ENCODE data around the gene SLC48A1.
A peak's percentile ranks its signal among the peaks of the same experiment; 100 is the strongest.
"Not testable (repeated sequence)": the region's sequence is repeated elsewhere in the genome, so short reads cannot be mapped to it uniquely, and the experiment has no call there.

SLC48A1 gene

DNA sequence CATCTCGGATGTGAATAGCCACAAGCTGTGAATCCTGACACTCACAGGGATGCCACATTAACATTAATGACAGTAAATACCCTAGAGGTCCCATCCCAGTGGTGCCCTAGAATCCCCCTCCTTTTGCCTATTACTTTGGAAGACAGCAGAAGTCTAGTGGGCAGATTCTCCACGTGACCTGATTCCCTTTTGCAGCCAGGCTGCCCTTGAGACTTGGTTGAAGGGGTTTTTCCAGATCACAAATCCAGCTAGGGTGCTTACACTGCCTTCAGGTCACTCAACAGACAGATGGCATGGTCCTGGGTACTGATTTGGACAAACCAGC lies 38.0 kb downstream of the SLC48A1 start:
- DNase-seq (ENCODE audit: low read depth in 2 of 2) = no peak

DNA sequence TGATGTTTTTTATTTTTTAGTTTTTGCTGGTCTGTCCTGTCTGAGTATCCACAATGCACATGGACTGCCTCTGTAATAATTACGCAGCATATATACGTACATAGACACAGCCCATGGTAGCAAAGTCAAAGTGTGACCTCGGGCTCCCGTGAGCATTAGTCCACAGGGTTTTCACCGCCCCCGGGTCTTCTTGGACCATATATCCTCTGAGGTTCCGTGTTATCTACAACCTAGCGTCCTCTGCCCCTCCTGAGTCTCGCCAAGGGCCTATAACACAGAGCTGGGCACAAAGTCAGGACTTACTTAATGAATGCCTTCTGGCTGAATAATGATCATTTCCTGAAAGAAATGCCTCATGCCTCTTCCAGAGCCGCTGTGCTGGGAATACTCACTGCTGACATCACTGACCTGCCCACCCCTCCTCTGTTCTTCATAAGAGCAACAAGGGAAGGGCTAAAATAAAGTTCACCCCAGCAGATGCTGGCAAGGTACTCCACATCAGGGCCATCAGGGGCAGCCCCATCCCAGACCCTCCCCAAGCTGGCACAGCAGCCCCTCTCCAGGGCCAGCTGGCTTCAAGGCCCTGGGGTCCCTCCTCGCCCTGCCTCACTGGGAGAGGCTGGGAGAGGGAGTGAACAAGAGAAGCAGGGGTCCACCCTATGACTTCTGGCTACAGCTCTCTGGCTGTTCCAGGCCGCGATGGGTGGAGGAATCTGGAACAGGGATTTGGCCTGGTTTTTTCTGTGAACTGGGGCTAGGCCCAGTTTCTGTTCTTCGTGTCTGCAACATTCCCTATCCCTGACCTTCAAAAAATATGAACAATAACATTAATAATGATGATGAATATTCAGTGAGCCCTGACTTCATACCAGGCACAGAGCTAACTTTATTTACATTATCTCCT lies 38.8 kb downstream of the SLC48A1 start:
- DNase-seq (ENCODE audit: low read depth in 2 of 2) = no peak

DNA sequence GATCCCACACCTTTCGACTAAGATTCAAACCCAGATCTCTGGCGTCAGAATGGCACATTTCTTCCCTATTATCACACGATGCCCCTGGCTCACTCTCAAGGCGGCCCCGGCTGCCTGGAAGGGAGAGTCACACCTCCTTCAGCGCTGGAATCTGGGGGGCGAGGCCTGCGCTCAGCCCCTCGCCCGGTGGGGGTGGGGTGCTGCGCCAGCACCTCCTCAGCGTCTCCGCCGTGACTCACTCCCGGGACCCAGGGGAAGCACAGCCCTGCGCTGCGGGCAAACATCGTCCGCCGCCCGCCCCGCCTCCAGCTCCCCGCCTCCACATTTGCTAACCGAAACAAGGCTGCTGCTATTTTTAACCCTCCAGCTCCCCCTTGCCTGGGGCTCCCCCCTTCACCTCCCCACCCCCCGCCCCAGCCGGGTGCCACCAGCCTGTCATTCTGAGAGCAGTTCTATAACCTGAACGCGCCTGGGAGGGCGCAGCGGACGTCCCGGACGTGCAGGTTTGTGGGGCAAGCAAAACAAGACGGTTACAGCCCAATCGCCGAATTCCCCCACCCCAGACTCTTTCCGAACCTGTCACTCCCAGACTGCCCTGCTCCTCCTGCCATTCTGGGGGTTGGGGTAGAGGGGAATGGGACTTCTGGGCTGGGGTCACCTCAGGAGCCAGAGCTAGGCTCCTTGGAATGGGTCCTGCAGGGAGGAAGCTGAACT lies 39.9 kb downstream of the SLC48A1 start:
- DNase-seq (ENCODE audit: low read depth in 2 of 2) = peak; percentile 82 to 83

DNA sequence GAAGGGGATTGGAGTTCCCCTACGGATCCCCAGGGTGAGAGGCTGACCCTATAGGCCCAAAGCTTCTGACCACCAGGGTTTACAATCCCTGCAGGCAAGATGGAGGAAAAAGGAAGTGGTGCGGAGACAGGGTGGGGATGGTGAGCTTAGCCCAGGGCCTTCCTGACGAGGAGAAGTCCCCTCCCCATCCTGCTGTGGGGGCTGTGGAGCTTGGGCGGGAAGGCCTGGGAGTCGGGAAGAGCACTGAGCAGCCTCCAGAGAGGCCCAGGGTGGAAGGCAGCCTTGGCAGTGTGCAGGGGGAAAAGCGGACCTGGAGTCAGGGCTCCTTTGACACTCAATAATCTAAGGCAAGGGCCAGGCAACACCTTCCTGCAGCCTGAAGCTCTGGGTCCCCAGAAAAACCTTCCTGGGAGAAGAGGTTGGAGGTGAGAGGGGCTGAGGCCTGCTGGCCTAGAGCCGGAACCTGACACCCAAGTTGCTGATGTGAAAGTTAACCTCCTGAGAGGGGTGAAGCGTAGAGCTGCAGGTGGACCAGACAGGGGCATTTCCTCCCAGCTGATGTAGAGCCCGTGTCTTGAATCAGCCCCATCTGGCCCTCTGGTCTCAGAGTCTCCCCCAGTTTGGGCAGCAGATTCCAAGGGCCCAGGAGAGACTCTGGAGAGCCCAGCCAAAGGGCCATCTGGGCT lies 40.6 kb downstream of the SLC48A1 start:
- DNase-seq (ENCODE audit: low read depth in 2 of 2) = no peak

DNA sequence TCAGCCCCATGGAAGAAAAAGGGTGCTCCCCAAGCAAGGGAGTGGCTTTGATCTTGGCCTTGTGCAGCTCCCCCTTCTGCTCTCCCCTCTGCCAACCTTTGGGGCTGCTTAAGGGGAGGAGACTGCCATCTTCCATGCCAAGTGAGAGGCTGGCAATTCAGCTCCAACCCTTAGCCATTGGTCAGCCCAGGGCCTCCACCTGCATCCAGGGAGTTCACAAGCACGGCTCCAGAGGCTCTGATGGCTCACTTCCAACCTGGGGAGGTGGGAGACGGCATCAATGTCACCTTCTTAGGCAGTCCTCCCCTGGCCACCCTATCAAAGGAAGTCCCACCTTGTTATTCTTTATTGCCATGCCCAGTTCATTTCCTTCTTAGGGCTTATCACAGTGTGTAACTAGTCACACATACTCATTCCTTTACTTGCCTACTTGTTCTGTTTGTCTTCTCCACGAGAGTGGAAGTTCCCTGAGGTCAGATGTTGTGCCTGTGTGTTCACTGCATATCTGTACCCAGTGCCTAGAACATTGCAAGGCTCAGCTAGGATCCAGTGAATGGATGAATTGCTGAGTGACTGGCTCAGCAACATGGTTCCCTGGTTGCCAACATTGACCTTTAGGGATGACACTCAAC lies 41.6 kb downstream of the SLC48A1 start:
- no peak for DNase-seq (ENCODE audit: low read depth in 2 of 2)

DNA sequence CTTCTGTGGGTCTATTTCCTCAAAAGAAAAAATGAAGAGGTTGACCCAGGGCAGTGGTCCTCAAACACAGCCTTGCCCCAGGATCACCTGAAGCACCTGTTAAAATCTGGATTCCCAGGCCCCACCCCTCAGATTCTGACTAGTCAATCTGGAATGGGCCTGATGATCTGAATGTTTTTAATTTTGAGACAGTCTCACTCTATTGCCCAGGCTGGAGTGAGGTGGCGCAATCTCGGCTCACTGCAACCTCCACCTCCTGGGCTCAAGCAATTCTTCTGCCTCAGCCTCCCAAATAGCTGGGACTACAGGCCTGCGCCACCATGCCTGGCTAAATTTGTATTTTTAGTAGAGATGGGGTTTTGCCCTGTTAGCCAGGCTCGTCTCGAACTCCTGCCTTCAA lies 42.4 kb downstream of the SLC48A1 start:
- DNase-seq (ENCODE audit: low read depth in 2 of 2) = not testable (repeated sequence)

DNA sequence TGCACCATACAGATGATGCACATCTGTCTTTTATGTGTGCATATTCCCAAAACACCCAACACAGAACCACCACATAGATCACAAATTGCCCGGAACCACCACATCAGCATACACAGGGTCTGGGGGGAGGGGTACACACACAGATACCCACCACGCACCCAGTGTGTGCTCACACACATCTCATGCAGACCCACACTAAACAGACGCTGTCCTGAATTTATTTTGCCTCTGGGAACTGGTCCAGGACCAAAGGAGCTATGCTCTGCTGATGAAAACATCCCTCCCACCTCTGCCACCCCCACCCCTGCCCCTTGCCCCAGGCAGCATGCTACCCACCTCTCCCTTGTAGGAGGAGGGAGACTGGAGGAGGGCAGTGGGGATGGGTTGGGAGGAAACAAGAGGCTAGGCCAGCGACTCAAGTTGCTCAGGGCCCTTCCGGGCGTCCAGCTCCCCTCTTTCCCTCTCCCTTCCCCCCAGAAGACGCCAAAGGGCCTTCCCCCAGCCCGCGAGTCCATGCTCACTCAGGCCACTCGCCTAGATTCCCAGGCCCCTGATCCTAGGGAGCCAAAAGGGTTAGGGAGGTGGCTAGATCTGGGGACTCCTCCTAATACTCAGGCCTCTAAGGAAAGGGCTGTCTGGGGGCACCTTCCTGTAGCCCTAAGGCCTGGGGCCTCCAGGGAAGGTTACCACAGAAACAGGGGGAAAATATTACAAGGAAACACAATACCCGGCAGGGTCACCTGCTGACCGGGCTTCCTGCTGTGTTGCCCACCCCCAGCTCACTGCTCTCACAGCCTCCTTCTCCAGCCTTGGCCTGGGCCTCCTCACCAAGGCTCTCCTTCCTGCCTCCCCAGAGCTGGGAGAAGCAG lies 43.6 kb downstream of the SLC48A1 start:
- DNase-seq (ENCODE audit: low read depth in 2 of 2) = no peak

DNA sequence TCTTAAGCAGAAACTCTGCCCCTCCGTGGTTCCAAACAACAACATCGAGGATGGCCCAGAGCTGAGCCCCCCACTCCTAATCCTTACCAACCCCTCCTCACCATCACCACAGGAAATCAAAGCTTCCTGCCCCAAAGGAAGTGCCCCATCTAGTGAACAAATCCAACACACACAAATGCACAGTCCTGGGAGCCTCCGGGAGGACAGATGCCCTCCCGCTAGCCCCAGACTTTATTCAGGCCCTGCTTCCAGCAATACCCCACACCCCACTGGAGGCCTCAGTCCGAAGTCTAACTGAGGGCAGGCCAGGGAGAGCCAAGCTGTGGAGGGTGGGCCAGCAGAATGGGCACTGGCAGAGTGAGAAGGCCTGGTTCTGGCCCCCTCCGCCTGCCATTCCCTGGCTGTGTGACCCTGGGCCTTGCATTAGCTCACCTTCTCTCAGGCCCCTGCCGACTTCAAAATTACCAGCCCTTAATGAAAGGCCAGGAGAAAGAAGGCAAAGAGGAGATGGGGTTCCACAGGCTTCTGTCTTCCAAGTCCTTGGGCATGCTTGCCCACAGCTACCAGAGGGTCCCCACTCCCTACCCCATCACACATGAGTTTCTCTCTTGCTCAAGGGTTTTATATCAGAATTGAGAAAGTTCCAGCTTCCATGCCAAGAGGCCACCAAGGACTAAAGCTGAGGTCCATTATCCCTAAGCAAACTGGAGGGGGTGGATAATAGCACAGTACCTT lies 44.4 kb downstream of the SLC48A1 start:
- no peak for DNase-seq (ENCODE audit: low read depth in 2 of 2)

DNA sequence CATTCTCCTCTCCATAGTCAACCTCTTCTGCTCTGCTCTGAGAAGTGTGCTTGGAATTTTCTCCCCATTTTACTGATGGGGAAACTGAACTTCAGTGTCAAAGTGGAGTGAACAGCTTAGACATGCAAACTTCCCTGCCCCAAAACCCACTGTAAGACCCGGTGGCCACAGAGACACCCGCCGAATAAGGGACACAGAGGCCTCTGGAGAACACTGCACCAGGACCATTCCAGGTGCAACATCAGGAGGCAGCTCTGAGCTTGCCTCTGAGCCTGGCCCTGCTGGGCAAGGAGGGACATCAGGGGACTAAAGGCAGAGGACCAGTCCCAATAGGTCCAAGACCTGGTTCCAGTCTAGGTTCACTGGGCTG lies 45.0 kb downstream of the SLC48A1 start:
- no peak for DNase-seq (ENCODE audit: low read depth in 2 of 2)

DNA sequence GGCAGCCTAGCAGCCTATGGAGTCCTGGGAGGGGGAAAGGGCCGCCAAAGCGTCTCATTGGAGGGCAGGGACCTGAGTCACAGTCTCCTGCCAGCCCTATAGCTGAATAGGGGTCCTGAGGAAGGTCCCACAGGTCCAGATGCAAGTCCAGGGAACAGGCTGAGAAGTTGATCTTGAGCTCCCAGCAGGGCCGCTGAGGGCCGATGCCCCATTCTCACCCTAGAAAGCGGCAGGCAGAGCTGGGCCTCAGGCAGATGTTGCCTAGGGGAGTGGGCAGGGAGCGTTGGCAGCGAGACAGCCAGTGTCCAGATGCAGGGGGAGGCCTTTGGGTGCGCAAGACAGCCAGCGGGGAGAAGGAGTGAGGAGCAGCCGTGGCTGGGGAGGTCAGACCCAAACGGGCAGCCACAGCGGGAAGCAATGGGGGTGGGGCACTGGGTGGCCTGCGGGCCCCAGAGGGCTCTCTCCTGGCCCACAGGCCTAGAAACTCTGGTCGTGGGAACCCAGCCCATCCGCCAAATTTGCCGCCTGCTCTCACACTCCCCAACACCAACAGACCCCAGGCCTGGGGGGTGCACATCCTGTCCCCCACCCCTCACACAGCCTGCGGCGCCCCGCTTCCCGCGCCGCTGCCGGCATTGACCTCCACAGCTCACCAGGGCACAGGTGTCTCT lies 45.6 kb downstream of the SLC48A1 start:
- DNase-seq (ENCODE audit: low read depth in 2 of 2) = no peak

DNA sequence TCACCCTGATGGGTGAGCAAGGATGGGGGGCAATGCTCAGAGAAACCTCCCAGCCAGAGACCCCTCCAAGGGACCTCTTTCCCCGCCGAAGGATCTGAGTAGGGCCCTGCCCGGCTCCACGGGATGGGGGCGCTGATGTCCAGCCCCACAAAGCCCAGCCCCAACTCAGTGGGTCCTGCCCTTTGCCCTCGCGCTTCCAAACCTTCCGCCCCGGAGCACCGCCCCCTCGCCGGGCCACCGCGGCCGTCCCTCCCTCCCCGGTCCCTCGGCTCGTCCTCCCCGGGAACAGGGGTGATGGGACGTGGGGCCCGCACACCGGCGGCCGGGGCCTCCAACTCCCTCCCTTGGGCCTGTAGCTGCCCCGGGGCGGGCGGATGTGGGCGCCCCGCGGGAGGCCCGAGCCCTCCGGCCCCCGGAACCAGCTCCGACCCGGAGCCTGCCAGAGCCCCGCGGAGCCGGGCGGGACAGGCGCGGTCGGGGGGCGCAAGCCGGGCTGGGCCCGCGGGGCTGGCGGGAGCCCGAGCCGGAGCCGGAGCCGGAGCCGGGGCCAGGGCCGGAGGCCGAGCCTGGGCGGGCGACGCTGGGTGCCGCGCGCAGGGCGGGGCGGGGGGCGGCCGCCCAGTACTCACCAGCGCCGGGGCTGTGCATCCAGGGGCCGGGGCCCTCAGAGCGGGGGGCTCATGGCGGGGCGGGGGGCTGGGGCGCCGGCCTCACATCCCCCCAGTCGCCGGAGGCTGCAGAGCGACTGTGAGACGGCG lies 46.3 kb downstream of the SLC48A1 start:
- peak in 1 of 2 donors; percentile 19 for DNase-seq (ENCODE audit: low read depth in 2 of 2)

DNA sequence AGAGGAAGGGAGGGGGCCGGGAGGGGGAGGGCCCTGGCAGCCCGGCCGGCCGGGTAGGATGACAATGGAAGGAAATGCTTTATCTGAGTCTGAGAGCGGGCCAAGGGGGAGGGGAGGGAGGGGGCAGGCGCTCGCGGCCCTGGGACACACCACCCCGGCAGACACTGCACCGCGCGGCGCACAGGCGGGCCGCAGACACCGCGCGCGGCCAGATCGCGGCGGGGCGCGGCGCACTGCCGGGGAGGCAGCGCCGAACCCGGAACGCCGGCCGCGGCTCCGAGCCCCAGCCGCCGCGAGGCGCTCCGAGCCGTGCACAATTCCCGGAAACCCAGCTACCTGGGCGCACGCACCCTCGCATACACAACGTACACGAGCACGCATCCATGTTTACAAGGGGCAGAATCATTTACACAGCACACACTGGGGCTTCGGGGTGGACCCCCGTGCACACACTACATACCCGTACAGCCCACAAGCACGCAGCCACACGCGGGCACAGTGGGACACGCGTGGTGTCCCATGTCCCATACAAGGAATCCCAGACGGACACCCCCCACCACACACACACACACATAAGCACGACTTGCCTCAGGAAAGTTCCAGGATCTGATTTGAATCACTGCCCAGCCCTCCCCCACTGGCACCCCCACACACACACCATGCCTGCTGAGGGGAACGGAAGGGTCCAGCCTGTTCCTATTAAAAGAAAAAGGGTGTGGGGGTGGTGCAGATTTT lies 47.0 kb downstream of the SLC48A1 start, which contains the start of gene HDAC7:
HDAC7 (minus strand) TSS at position 8 of the 735 bp plus-strand sequence. CDS start 118 bp downstream, outside the sequence.
- peak in 1 of 2 donors; percentile 52 for DNase-seq (ENCODE audit: low read depth in 2 of 2)

DNA sequence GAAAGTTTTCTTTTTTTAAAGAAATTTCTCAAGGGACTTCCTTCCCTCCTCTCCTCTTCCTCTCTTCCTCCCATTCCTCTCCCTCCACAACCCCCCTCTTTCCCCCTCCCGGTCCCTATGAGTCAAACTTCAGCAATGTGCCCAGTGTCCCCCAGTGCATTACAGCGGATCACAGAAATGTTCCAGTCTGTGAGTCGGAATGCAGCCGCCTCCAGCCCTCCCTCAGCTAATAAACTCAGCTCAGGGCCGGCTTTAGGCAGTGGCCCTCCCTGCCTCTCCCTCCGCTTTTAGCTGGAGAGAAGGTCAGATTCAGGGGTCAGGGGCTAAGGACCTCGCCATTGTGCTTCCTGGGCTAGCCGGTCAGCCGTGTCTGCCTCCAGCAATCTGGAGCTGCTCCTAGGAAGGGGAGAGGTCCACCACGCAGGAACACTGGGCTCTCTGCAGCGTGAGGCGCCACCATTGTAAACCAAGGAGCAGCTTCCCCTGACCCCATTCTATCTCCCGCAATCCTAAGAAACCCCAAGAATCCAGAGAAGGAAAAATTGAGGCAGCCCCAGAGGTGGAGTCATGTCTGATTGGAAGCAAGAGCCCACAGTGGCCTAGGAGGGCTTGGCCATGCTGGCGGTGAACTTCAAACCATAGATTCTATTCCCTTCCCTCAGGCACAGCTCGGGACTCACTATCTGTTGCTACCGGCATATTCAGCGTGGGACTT lies 47.8 kb downstream of the SLC48A1 start:
- no peak for DNase-seq (ENCODE audit: low read depth in 2 of 2)

DNA sequence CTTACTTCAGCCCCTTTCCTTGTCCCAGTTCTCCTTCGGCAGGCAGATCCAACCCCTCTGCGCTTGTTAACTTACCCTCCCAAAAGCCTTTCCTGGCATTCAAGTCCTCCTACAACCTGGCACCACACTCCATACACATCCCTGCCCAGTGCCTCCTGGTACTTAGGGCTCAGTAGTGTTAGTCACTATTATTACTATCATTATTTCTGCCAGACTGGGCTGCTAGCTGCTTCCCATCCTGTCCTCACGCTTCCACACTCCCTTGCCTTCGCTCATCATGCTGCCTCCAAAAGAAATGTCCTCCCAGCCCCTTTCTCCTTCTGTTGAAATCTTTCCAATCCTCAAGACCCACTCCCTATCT lies 48.3 kb downstream of the SLC48A1 start:
- no peak for DNase-seq (ENCODE audit: low read depth in 2 of 2)

DNA sequence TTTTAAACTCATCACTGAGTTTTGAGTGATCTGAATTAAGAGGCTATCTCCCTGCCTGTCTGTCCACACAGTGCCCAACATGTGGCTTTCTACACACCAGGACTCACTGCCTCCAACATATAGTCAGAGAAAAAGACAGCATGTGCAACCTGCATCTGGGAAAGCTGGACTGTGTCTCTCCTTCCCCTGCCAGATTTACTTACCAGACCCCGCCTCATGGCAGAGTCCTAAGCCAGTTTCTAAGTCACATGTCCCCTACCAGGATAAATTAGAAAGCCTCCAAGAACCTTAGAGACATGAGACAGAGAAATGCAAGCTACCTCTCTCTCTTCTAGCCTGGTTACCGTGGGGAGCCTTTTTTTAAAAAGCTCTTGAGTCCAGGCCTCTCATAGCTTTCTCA lies 49.4 kb downstream of the SLC48A1 start:
- no peak for DNase-seq (ENCODE audit: low read depth in 2 of 2)

DNA sequence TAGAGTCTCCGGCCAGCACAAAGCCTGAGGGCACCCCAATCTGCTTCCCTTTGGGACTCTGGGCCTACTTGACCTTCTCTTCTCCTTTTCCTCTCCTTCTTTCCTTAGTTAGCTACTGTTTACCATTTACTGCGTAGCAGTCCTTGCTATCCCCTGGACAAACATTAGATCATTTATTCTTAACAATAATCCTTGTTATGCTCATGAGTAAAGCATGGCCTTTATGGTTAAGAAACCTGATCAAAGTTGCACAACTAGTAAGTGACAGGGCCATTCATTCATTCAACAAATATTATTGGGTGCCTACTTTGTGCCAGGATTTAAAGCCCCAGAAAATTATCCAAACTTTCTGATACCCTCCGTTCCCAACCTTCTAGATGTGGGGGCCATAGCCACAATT lies 49.8 kb downstream of the SLC48A1 start:
- DNase-seq (ENCODE audit: low read depth in 2 of 2) = no peak

DNA sequence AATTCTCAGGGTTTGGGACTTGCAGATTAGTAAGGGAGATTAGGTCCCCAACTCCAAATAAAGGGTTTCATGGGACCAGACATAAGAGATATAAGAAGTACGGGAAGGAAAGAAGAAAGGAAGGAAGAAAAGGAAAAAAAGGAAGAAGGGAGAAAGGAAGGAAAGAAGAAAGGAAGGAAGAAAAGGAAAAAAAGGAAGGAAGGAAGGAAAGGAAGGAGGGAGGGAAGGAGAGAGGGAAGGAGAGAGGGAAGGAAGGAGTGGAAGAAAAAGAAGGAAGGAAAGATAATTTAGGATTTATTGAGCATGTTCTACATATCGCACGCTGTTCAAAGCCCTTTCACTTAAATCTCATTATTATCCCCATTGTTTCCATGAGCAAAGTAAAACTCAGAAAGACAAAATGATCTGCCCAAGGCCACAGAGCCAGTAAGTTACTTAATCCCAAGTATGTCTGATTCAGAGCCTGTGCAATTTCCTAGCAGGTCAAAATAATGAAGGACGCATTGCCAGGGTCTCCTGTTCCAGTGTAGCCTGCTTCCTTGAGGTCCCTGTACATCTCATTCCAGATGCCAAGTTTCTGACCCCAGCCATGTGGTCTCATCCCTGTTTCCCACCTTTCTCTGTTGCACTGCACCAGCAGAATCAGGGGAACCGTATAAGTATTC lies 50.5 kb downstream of the SLC48A1 start:
- DNase-seq (ENCODE audit: low read depth in 2 of 2) = no peak
